H9 (cell line): ENCODE results near the gene MRPL55. TPM values are rescaled to one million over a fixed set of nuclear protein-coding genes. Genes with fewer than 3 reads are reported as not detected.
A peak's percentile ranks its signal among the peaks of the same experiment; 100 is the strongest.

Source experiments
- DNase-seq: peaks from one replicate; pipeline ENCODE4 v3.0.0-alpha.2; 2017
- H2AFZ ChIP-seq: one replicate; pipeline ENCODE4 v1.6.1; 2013; ENCODE audit warnings: mild to moderate bottlenecking, low read length, control low read depth, moderate library complexity
- H2AK5ac ChIP-seq: 2 replicates; pipeline ENCODE4 v1.6.1; 2013; ENCODE audit warnings: low read length, control low read depth, mixed read lengths; ENCODE audit not compliant: insufficient read length
- H2BK120ac ChIP-seq: one replicate; pipeline ENCODE4 v1.6.1; 2013; ENCODE audit warnings: low read depth, mild to moderate bottlenecking, low read length, control low read depth, inconsistent platforms; ENCODE audit not compliant: poor library complexity, severe bottlenecking
- H2BK12ac ChIP-seq: 2 replicates; pipeline ENCODE4 v1.6.1; 2013; ENCODE audit warnings: low read length, control low read depth, mixed read lengths, low read depth; ENCODE audit not compliant: insufficient read length
- H2BK15ac ChIP-seq: 2 replicates; pipeline ENCODE4 v1.6.1; 2013; ENCODE audit warnings: low read depth, low read length, control low read depth
- H2BK20ac ChIP-seq: one replicate; pipeline ENCODE4 v1.6.1; 2013; ENCODE audit warnings: low read depth, mild to moderate bottlenecking, low read length, control low read depth, inconsistent platforms; ENCODE audit not compliant: poor library complexity, severe bottlenecking
- H2BK5ac ChIP-seq: 2 replicates; pipeline ENCODE4 v1.6.1; 2013; ENCODE audit warnings: low read length, control low read depth, mixed read lengths; ENCODE audit not compliant: insufficient read length
- H3K14ac ChIP-seq: 2 replicates; pipeline ENCODE4 v1.6.1; 2013; ENCODE audit warnings: low read length, control low read depth; ENCODE audit not compliant: insufficient read depth
- H3K18ac ChIP-seq: 2 replicates; pipeline ENCODE4 v1.6.1; 2013; ENCODE audit warnings: low read depth, mild to moderate bottlenecking, mixed read lengths, low read length, control low read depth; ENCODE audit not compliant: insufficient read length
- H3K23ac ChIP-seq: 2 replicates; pipeline ENCODE4 v1.6.1; 2013; ENCODE audit warnings: low read length, control low read depth, mixed read lengths, low read depth; ENCODE audit not compliant: insufficient read length
- H3K23me2 ChIP-seq: 2 replicates; pipeline ENCODE4 v1.6.1; 2013; ENCODE audit warnings: low read depth, mild to moderate bottlenecking, mixed read lengths, low read length, control low read depth; ENCODE audit not compliant: insufficient read length, poor library complexity, severe bottlenecking
- H3K27ac ChIP-seq: 2 replicates; pipeline ENCODE4 v1.5.1; 2013; ENCODE audit warnings: low read length, control low read depth, mixed read lengths, low read depth; ENCODE audit not compliant: insufficient read length
- H3K27me3 ChIP-seq: 2 replicates; pipeline ENCODE4 v1.6.1; 2013; ENCODE audit warnings: low read length, control low read depth, inconsistent platforms; ENCODE audit not compliant: insufficient read depth
- H3K4ac ChIP-seq: 2 replicates; pipeline ENCODE4 v1.6.1; 2013; ENCODE audit warnings: low read depth, mild to moderate bottlenecking, control low read depth, inconsistent platforms, low read length, moderate library complexity
- H3K4me1 ChIP-seq: 2 replicates; pipeline ENCODE4 v1.6.1; 2013; ENCODE audit warnings: low read length, control low read depth, inconsistent platforms; ENCODE audit not compliant: insufficient read depth
- H3K4me2 ChIP-seq: 2 replicates; pipeline ENCODE4 v1.6.1; 2013; ENCODE audit warnings: low read length, control low read depth, mixed read lengths; ENCODE audit not compliant: insufficient read length, insufficient read depth
- H3K56ac ChIP-seq: 2 replicates; pipeline ENCODE4 v1.6.1; 2013; ENCODE audit warnings: low read depth, mild to moderate bottlenecking, mixed read lengths, low read length, control low read depth; ENCODE audit not compliant: insufficient read length
- H3K79me1 ChIP-seq: 2 replicates; pipeline ENCODE4 v1.6.1; 2013; ENCODE audit warnings: low read depth, mild to moderate bottlenecking, moderate library complexity, low read length, control low read depth, inconsistent platforms; ENCODE audit not compliant: insufficient read depth, poor library complexity, severe bottlenecking
- H3K79me2 ChIP-seq: 2 replicates; pipeline ENCODE4 v1.6.1; 2013; ENCODE audit warnings: low read length, control low read depth, inconsistent platforms; ENCODE audit not compliant: insufficient read depth
- H3K9ac ChIP-seq: 2 replicates; pipeline ENCODE4 v1.6.1; 2013; ENCODE audit warnings: low read length, control low read depth, mixed read lengths; ENCODE audit not compliant: insufficient read length; ENCODE audit errors: extremely low read depth
- H3K9me3 ChIP-seq: one replicate; pipeline ENCODE4 v1.6.1; 2013; ENCODE audit warnings: low read depth, low read length, inconsistent platforms; ENCODE audit not compliant: control insufficient read depth
- H3T11ph ChIP-seq: one replicate; pipeline ENCODE4 v1.6.1; 2013; ENCODE audit warnings: mild to moderate bottlenecking, low read length, control low read depth, inconsistent platforms
- H4K20me1 ChIP-seq: one replicate; pipeline ENCODE4 v1.6.1; 2013; ENCODE audit not compliant: control insufficient read depth, insufficient read length, insufficient read depth
- H4K5ac ChIP-seq: 2 replicates; pipeline ENCODE4 v1.6.1; 2013; ENCODE audit warnings: low read depth, mild to moderate bottlenecking, mixed read lengths, low read length, control low read depth; ENCODE audit not compliant: insufficient read length
- H4K8ac ChIP-seq: replicated peaks from 2 replicates; pipeline ENCODE4 v1.6.1; 2013; ENCODE audit warnings: low read length, control low read depth, mixed read lengths, low read depth; ENCODE audit not compliant: insufficient read length
- H4K91ac ChIP-seq: 2 replicates; pipeline ENCODE4 v1.6.1; 2013; ENCODE audit warnings: low read depth, mild to moderate bottlenecking, moderate library complexity, mixed read lengths, low read length, control low read depth; ENCODE audit not compliant: insufficient read length
- H3K27ac Mint-ChIP-seq, 3 experiments: 2 replicates in 2 of 3; 3 replicates in 1 of 3; pipeline ENCODE4 v1.8.0; 2020 to 2021; ENCODE audit warnings: mixed read lengths in 3 of 3, mild to moderate bottlenecking in 1 of 3, moderate library complexity in 1 of 3
- H3K27me3 Mint-ChIP-seq: 2 replicates; pipeline ENCODE4 v1.8.0; 2021; ENCODE audit warnings: low read depth, mild to moderate bottlenecking, moderate library complexity, mixed read lengths
- H3K36me3 Mint-ChIP-seq, 3 experiments: 2 replicates in 2 of 3; 3 replicates in 1 of 3; pipeline ENCODE4 v1.8.0; 2020 to 2021; ENCODE audit warnings: low read depth in 3 of 3, mixed read lengths in 3 of 3; ENCODE audit not compliant: insufficient read depth in 1 of 3
- H3K4me1 Mint-ChIP-seq, 2 experiments: 2 replicates each; pipeline ENCODE4 v1.8.0; 2020; ENCODE audit warnings: mixed read lengths in 2 of 2
- H3K4me3 Mint-ChIP-seq, 2 experiments: 2 replicates in 1 of 2; 3 replicates in 1 of 2; pipeline ENCODE4 v1.8.0; 2020 to 2021; ENCODE audit warnings: mild to moderate bottlenecking in 2 of 2, mixed read lengths in 2 of 2, moderate library complexity in 1 of 2
- H3K9me3 Mint-ChIP-seq, 2 experiments: 2 replicates in 1 of 2; 3 replicates in 1 of 2; pipeline ENCODE4 v1.8.0; 2020; ENCODE audit warnings: mild to moderate bottlenecking in 2 of 2, mixed read lengths in 2 of 2, moderate library complexity in 1 of 2
- WGBS: extraction: QIAGEN DNeasy Blood & Tissue Kit; methylation state at CpG from one replicate; pipeline ENCODE4 v1.1.7; 2013; ENCODE audit warnings: missing lambda C conversion rate, low lambda C conversion rate, mixed read lengths; ENCODE audit not compliant: insufficient read length; ENCODE audit errors: extremely low coverage; 5-methylcytosine and 5-hydroxymethylcytosine counted together
- total RNA-seq: library from RNA; stranded (reverse); gene quantifications from 2 replicates; pipeline ENCODE4 v1.2.1, GENCODE V29; 2021
- TF ChIP-seq, protein P1 (sequence below): fragments of 200-600 bp; sonication (generic); conservative IDR thresholded peaks from 3 replicates; pipeline ENCODE4 v1.8.0; 2021; ENCODE audit warnings: antibody characterized with exemption, mild to moderate bottlenecking

MRPL55 gene
- total RNA-seq, 1 experiment from 2014 or later, result 62.3 TPM

DNA sequence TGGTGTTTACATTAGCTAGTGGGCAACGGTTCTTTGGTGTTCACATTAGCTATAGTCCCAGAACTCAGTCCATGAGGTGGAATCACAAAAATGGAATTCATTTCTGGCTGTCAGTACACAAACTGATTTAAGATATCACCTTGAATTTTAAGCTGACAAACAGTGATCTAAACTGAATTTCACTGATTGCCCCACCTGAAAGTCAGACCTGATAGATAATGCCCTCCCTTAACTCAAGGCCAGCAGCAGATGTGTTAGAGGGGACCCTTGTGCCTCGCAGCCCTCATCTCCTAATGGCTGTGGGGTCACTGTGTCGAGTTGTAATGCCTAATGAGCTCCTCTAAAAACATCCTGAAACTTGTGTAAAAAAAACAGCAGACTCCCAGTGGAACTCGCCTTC is 18.0 kb downstream of the MRPL55 start:
- no peak overlapping the region for H3T11ph ChIP-seq
- H3K14ac ChIP-seq, result no peak overlapping the region
- no peaks in the 10 kb centered on the region for H3K9me3 ChIP-seq
- no peak overlapping the region for H3K56ac ChIP-seq
- H3K23ac ChIP-seq, result no peak overlapping the region
- no peak overlapping the region for H2BK12ac ChIP-seq
- DNase-seq, result no peak
- no peak overlapping the region for H2AK5ac ChIP-seq
- H3K18ac ChIP-seq, result no peak overlapping the region
- H2BK20ac ChIP-seq, result no peak overlapping the region
- no peak overlapping the region for H3K9ac ChIP-seq
- H2BK15ac ChIP-seq, result no peak overlapping the region
- peaks cover 17% of the 10 kb centered on the region for H3K79me1 ChIP-seq
- no peaks in the 10 kb centered on the region for H3K4me1 ChIP-seq
- peaks cover 5% of the 10 kb centered on the region for H4K20me1 ChIP-seq
- no peak overlapping the region for H4K91ac ChIP-seq
- H3K4ac ChIP-seq, result no peak overlapping the region
- no peaks in the 10 kb centered on the region for H3K27me3 ChIP-seq
- H2BK5ac ChIP-seq, result no peak overlapping the region
- H3K23me2 ChIP-seq, result no peaks in the 10 kb centered on the region
- H3K4me3 Mint-ChIP-seq, result no peak overlapping the region
- H3K4me1 Mint-ChIP-seq, result peaks cover 22 to 35% of the 10 kb centered on the region in 2 experiments
- no CpG with 5 or more reads among the region's 4 CpGs for WGBS
- H4K5ac ChIP-seq, result no peak overlapping the region
- H3K27me3 Mint-ChIP-seq, result no peaks in the 10 kb centered on the region
- TF ChIP-seq, protein P1, sequence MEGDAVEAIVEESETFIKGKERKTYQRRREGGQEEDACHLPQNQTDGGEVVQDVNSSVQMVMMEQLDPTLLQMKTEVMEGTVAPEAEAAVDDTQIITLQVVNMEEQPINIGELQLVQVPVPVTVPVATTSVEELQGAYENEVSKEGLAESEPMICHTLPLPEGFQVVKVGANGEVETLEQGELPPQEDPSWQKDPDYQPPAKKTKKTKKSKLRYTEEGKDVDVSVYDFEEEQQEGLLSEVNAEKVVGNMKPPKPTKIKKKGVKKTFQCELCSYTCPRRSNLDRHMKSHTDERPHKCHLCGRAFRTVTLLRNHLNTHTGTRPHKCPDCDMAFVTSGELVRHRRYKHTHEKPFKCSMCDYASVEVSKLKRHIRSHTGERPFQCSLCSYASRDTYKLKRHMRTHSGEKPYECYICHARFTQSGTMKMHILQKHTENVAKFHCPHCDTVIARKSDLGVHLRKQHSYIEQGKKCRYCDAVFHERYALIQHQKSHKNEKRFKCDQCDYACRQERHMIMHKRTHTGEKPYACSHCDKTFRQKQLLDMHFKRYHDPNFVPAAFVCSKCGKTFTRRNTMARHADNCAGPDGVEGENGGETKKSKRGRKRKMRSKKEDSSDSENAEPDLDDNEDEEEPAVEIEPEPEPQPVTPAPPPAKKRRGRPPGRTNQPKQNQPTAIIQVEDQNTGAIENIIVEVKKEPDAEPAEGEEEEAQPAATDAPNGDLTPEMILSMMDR, result no peak
- H2AFZ ChIP-seq, result no peak overlapping the region
- no peak overlapping the region for H4K8ac ChIP-seq
- H3K9me3 Mint-ChIP-seq, result peaks cover 8 to 11% of the 10 kb centered on the region in 2 experiments
- no peak overlapping the region for H2BK120ac ChIP-seq
- no peak overlapping the region for H3K4me2 ChIP-seq
- H3K36me3 Mint-ChIP-seq, result peaks cover 30 to 43% (median 33%) of the 10 kb centered on the region in 3 experiments
- peaks cover 90% of the 10 kb centered on the region for H3K79me2 ChIP-seq
- no peak overlapping the region for H3K27ac ChIP-seq
- 0 out of 7 replicates have a peak overlapping the region, but pooled peaks of 1 of the 3 experiments have one; percentile 34 for H3K27ac Mint-ChIP-seq
